Endothelial cell (in vitro differentiated cells): Measurements from ENCODE around the gene GPR183. TPM values are rescaled to one million over a fixed set of nuclear protein-coding genes. Genes with fewer than 3 reads are reported as not detected.

Experiments
- DNase-seq: peaks from one replicate; pipeline ENCODE4 v3.0.0; 2021; ENCODE audit warnings: low spot score
- H3K27ac Mint-ChIP-seq: one replicate; pipeline ENCODE4 v1.8.0; 2021; ENCODE audit warnings: mixed read lengths, inconsistent platforms; ENCODE audit not compliant: unreplicated experiment
- H3K27me3 Mint-ChIP-seq: one replicate; pipeline ENCODE4 v1.8.0; 2021; ENCODE audit warnings: mild to moderate bottlenecking, moderate library complexity, mixed read lengths, inconsistent platforms; ENCODE audit not compliant: unreplicated experiment
- H3K36me3 Mint-ChIP-seq: one replicate; pipeline ENCODE4 v1.8.0; 2021; ENCODE audit warnings: mild to moderate bottlenecking, low read depth, mixed read lengths, inconsistent platforms; ENCODE audit not compliant: unreplicated experiment
- H3K4me1 Mint-ChIP-seq: one replicate; pipeline ENCODE4 v1.8.0; 2021; ENCODE audit warnings: mild to moderate bottlenecking, mixed read lengths, inconsistent platforms; ENCODE audit not compliant: unreplicated experiment
- H3K4me3 Mint-ChIP-seq: one replicate; pipeline ENCODE4 v1.8.0; 2021; ENCODE audit warnings: mild to moderate bottlenecking, mixed read lengths, inconsistent platforms; ENCODE audit not compliant: unreplicated experiment
- H3K9me3 Mint-ChIP-seq: one replicate; pipeline ENCODE4 v1.8.0; 2021; ENCODE audit warnings: mixed read lengths, inconsistent platforms; ENCODE audit not compliant: unreplicated experiment
- total RNA-seq: library from RNA; stranded (reverse); fragmentation: NEBNext Ultra II Directional; extraction: Animal tissue kit (Norgen Biotek cat#: 25700); gene quantifications from one replicate; pipeline ENCODE4 v1.2.1, GENCODE V29; 2021; ENCODE audit not compliant: unreplicated experiment
- TF ChIP-seq, protein P1 (sequence below): fragments of 200-600 bp; sonication (generic); IDR thresholded peaks from one replicate; pipeline ENCODE4 v1.5.0; 2021; ENCODE audit warnings: antibody characterized with exemption; ENCODE audit not compliant: unreplicated experiment

Gene GPR183
- total RNA-seq, 1 donor from 2014 or later: not detected

DNA sequence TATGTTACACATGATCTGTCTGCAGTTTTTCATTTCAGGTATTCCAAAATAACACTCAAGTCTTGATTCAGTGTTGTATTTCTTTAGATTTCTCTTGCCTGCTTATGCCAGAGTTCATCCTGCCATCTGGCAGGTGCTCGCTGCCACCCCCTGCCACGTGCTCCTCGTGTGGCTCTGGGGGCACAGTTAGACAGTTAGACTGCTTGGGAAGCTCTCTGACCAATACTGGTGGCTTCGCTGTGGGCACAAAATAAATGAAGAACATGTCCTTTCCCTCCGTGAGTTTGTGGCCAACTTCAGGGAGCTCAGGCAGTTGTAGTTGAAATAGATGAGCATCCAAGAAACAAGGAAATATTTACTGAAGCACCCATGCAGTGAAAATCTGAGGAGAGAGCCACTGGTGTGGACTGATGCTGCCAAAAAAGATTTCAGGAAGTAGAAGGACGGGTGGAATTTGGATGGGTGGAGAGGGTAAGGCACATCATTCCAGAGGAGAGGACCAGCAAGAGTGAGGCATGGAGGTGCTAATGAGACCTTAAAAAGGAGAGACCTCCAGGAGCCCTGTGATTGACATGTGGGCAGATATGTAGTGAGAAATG is 37.5 kb upstream of the GPR183 start:
- H3K4me3 Mint-ChIP-seq: no peak overlapping the region
- H3K27ac Mint-ChIP-seq: no peak overlapping the region
- H3K9me3 Mint-ChIP-seq: no peaks in the 10 kb centered on the region
- H3K4me1 Mint-ChIP-seq: no peaks in the 10 kb centered on the region
- TF ChIP-seq, protein P1, sequence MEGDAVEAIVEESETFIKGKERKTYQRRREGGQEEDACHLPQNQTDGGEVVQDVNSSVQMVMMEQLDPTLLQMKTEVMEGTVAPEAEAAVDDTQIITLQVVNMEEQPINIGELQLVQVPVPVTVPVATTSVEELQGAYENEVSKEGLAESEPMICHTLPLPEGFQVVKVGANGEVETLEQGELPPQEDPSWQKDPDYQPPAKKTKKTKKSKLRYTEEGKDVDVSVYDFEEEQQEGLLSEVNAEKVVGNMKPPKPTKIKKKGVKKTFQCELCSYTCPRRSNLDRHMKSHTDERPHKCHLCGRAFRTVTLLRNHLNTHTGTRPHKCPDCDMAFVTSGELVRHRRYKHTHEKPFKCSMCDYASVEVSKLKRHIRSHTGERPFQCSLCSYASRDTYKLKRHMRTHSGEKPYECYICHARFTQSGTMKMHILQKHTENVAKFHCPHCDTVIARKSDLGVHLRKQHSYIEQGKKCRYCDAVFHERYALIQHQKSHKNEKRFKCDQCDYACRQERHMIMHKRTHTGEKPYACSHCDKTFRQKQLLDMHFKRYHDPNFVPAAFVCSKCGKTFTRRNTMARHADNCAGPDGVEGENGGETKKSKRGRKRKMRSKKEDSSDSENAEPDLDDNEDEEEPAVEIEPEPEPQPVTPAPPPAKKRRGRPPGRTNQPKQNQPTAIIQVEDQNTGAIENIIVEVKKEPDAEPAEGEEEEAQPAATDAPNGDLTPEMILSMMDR: no peak
- H3K27me3 Mint-ChIP-seq: peaks cover 4% of the 10 kb centered on the region
- DNase-seq: no peak
- peaks cover 47% of the 10 kb centered on the region for H3K36me3 Mint-ChIP-seq

- peaks cover 29% of the 10 kb centered on the region for H3K36me3 Mint-ChIP-seq
- no peaks in the 10 kb centered on the region for H3K4me1 Mint-ChIP-seq
- H3K27ac Mint-ChIP-seq: no peak overlapping the region
- no peak for DNase-seq
- no peaks in the 10 kb centered on the region for H3K27me3 Mint-ChIP-seq
- TF ChIP-seq, protein P1: no peak
- H3K9me3 Mint-ChIP-seq: no peaks in the 10 kb centered on the region
- H3K4me3 Mint-ChIP-seq: no peak overlapping the region
Observed at GRCh38 chr13:99342723-99343315, 35.6 kb upstream of the GPR183 start.

DNA sequence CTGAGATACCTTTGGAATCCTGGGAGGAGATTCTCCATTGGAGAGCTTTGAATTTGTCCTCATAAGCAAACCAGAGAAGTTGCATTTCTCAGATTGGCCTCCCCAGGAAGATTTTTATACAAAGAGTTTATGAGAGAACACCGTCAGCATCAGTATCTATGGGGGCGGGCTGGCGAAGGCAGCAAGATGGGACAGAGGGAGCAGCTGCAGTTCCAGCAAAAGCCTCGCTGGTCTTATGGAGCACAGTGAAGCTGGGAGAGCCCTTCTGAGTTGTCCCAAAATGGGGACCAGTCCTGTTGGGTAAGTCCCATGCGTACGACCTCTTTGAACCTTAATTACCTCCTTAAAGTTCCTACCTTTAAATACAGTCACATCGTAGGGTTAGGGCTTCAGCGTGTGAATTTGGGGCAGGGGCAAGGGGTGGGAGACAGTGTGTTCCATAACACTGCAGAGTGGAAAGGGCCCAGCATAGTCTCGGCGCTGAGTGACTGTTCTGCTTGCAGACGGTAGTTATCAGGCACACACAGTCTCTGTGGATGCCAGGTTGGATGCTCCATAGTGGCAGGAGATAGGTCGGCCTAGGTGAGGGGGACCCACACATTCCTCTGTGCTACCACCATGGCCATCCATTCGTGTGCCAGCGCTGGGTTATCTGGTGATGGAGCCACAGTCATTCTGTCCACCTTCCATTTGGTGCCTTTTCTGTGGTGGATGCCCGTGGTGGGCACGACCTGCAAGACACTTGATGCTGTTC is 34.9 kb upstream of the GPR183 start:
- Mint-ChIP-seq H3K4me1 (no peaks in the 10 kb centered on the region), H3K9me3 (no peaks in the 10 kb centered on the region), H3K27ac (no peak overlapping the region), H3K36me3 (peaks cover 28% of the 10 kb centered on the region), H3K4me3 (no peak overlapping the region), H3K27me3 (no peaks in the 10 kb centered on the region)
- TF ChIP-seq, protein P1: no peak
- no peak for DNase-seq

DNA sequence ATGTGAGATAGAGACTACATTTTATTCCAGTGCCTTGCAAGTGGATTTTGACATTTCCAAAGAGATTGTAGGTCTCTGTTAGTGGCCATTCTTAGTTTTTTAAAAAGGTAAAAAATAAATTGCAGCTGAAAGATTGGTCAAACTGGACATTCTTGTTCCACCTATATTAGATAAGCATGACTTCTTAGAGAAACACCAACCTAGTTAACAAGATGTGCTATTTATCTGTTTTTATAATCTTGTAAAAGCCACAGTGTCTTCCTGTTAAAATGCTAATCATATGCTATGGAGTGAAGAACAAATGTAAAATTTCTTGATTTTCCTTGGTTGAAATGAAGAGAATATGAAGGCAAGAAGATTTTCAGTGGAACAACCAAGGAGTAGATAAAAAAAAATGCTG is 33.4 kb upstream of the GPR183 start:
- no peak overlapping the region for H3K27ac Mint-ChIP-seq
- no peak for DNase-seq
- peaks cover 22% of the 10 kb centered on the region for H3K36me3 Mint-ChIP-seq
- H3K4me1 Mint-ChIP-seq: no peaks in the 10 kb centered on the region
- no peaks in the 10 kb centered on the region for H3K27me3 Mint-ChIP-seq
- H3K9me3 Mint-ChIP-seq: no peaks in the 10 kb centered on the region
- no peak overlapping the region for H3K4me3 Mint-ChIP-seq
- TF ChIP-seq, protein P1: no peak
